Pancreas (tissue), 10 donors: ENCODE data around the gene DTNB. TPM values are rescaled to one million over a fixed set of nuclear protein-coding genes. Genes with fewer than 3 reads are reported as not detected.

Source experiments
- ATAC-seq, 4 donors: fragments of 200-7000 bp; cut with Tn5 transposase; one replicate each; pipeline versions ENCODE4 v1.8.0 to v1.9.1; 2020; ENCODE audit warnings: mild to moderate bottlenecking in 4 of 4, moderate library complexity in 4 of 4
- DNase-seq, 6 donors: peaks; one replicate each; pipeline ENCODE4 v3.0.0-alpha.2; 2020
- FAIRE-seq: peaks from 2 replicates; lab custom pipeline; 2012; peaks lifted over from hg19 to GRCh38; lab: Jason Lieb, UNC
- H3K27ac ChIP-seq, 4 donors: fragments of 200-600 bp; sonication (generic); 1 replicate in 3 of 4; 2 replicates in 1 of 4; pipeline versions ENCODE4 v1.5.0 to v1.8.0; 2020
- H3K27me3 ChIP-seq, 4 donors: fragments of 200-600 bp; one replicate each; pipeline ENCODE4 v1.8.0; 2021
- H3K36me3 ChIP-seq, 3 donors: fragments of 200-600 bp; sonication (generic) in 1 of 3; one replicate each; pipeline versions ENCODE4 v1.5.0 to v1.8.0; 2020 to 2021
- H3K4me1 ChIP-seq, 3 donors: fragments of 200-600 bp; one replicate each; pipeline ENCODE4 v1.8.0; 2021
- H3K4me3 ChIP-seq, 4 donors: fragments of 200-600 bp; sonication (generic) in 2 of 4; one replicate each; pipeline versions ENCODE4 v1.5.0 to v1.8.0; 2020 to 2021
- H3K9me3 ChIP-seq, 4 donors: fragments of 200-600 bp; one replicate each; pipeline ENCODE4 v1.8.0; 2021
- CTCF ChIP-seq, 4 donors: fragments of 200-600 bp; sonication (generic) in 3 of 4; IDR thresholded peaks; one replicate each; pipeline versions ENCODE4 v1.5.0 to v1.8.0; 2021; ENCODE audit warnings: antibody characterized with exemption in 4 of 4
- WGBS, 2 donors: extraction: QIAGEN DNeasy Blood & Tissue Kit; methylation state at CpG; one replicate each; pipeline ENCODE4 v1.1.7; 2013; 5-methylcytosine and 5-hydroxymethylcytosine counted together
- intact Hi-C, 3 donors: fragments of 100-400 bp; cut with DNase I; formaldehyde crosslinking; loops; one replicate each; pipeline versions ENCODE4 v1.11.1 to v1.14.2; 2022
- polyA plus RNA-seq, 2 donors: library from polyadenylated mRNA; stranded (reverse); fragments of 200-250 nt; gene quantifications; one replicate each; pipeline ENCODE4 v1.2.3, GENCODE V29; 2013
- total RNA-seq, 6 donors: library from RNA; stranded (reverse); fragmentation: NEBNext Ultra II Directional in 4 of 6; extraction: Animal tissue kit (Norgen Biotek cat#: 25700) in 4 of 6; gene quantifications; one replicate each; pipeline versions ENCODE4 v1.2.1 to v1.2.4, GENCODE V29; 2021 to 2023
- donor health status: healthy with polysubstance abuse.
- donor health status: DM: no; HTN: no; CAD: no; lungs with moderate emphysema.
- donor health status: DM: no; HTN: no; CAD: no.
- donor health status: control.
- donor health status: control.
- donor health status: Bipolar disorder and iron deficiency.
- donor health status: DM: yes; HTN: yes; CAD: no.
- donor health status: DM: no; HTN: no; CAD: no.
- donor health status: DM: no; HTN: no; CAD: no.
- donor health status: DM: yes; HTN: yes; CAD: no.

The DTNB gene
- total RNA-seq (10 to 100 TPM; 10.8 to 17.0 (median 14.0) TPM), polyA plus RNA-seq (10 to 100 TPM; 24.1 to 27.8 TPM)

DNA sequence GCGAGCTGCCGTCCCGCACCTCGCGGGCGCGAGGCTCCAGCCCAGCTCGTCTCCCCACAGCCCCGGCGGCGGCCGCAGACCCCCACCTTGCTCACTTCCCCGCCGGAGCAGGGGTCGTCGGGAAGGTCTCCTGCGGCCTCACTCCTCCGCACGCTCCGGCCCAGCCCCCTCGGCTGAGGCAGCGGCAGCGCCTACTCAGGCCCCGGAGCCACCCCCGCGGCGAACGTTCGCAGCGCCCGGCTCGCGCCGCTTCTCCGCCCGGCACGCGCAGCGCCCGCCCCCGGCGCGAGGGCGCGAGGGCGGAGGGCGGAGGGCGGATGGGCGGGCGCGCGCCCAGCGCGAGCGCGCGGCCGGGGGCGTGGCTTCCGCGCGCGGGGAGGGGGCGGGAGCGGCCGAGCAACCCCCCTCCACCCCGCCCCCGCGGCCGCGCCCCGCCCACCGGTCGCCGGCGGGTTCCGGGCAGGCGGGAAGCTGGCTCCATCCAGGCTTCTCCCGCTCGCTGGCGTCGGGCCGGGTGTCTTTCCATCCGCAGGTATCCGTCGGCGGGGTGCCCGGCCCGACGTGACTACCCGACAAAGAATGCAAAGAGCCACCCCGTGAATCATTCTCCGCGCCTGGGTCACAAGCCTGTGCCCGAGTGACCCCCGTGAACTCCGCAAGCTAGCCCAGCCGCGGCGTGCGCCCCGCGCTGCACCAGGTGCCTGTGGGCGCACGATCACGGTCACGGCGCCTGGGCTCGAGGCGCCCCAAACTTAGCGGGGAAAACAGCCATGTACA, at the start of gene DTNB:
Gene DTNB, minus strand, starts transcription at position 278 of the 777 bp plus-strand sequence. CDS start 20,917 bp downstream, outside the sequence.
- DNase-seq (peak; percentile 80 to 94 (median 88)), FAIRE-seq (no peak), ATAC-seq (peak; percentile 82 to 91 (median 87))
- Histone ChIP-seq H3K27me3 (no peaks in the 10 kb centered on the region), H3K9me3 (no peaks in the 10 kb centered on the region), H3K4me3 (peak within 1 kb of the TSS; percentile 84 to 96 (median 89)), H3K36me3 (no peaks in the 10 kb centered on the region), H3K27ac (peak within 1 kb of the TSS; percentile 55 to 87 (median 75)), H3K4me1 (peaks cover 9 to 14% (median 10%) of the 10 kb centered on the region in 3 donors)
- WGBS, 2 donors = 1 to 2% methylated on average over 66 to 111 of the region's 111 CpGs
- intact Hi-C loops = no loop called here
- TF ChIP-seq CTCF (IDR thresholded peaks at IDR 0.05) = no peak

GRCh38 chr2:25722224-25722623, 48.8 kb upstream of the DTNB start:
- no peaks in the 10 kb centered on the region for H3K9me3 ChIP-seq
- ATAC-seq (no peak), DNase-seq (no peak), FAIRE-seq (no peak)
- H3K36me3 ChIP-seq = no peaks in the 10 kb centered on the region
- TF ChIP-seq CTCF (IDR thresholded peaks at IDR 0.05) = no peak
- intact Hi-C loops = no loop called here
- H3K4me1 ChIP-seq = peaks cover 0 to 7% (median 0%) of the 10 kb centered on the region in 3 donors
- 86 to 87% methylated on average over 3 of the region's 3 CpGs for WGBS, 2 donors
- no peak overlapping the region for H3K27ac ChIP-seq
- no peak overlapping the region for H3K4me3 ChIP-seq
- no peaks in the 10 kb centered on the region for H3K27me3 ChIP-seq

- Histone ChIP-seq H3K4me1 (peaks cover 0 to 7% (median 0%) of the 10 kb centered on the region in 3 donors), H3K4me3 (no peak overlapping the region), H3K9me3 (no peaks in the 10 kb centered on the region), H3K27me3 (no peaks in the 10 kb centered on the region), H3K27ac (no peak overlapping the region), H3K36me3 (no peaks in the 10 kb centered on the region)
- intact Hi-C loops = no loop called here
- no peak for TF ChIP-seq CTCF (IDR thresholded peaks at IDR 0.05)
- DNase-seq (no peak), FAIRE-seq (no peak), ATAC-seq (no peak)
- 88 to 91% methylated on average over 1 of the region's 1 CpG for WGBS, 2 donors
Observed at GRCh38 chr2:25720575-25720974, 47.2 kb upstream of the DTNB start.

- no peak for FAIRE-seq
- 89 to 95% methylated on average over 1 of the region's 1 CpG for WGBS, 2 donors
Observed at GRCh38 chr2:25714740-25715139, 41.4 kb upstream of the DTNB start.

More at GRCh38 chr2:25714740-25715139, 41.4 kb upstream of the DTNB start:
- Histone ChIP-seq H3K4me3 (no peak overlapping the region), H3K36me3 (no peaks in the 10 kb centered on the region), H3K27ac (no peak overlapping the region), H3K27me3 (no peaks in the 10 kb centered on the region), H3K9me3 (no peaks in the 10 kb centered on the region), H3K4me1 (no peaks in the 10 kb centered on the region)
- intact Hi-C loops = no loop called here
- DNase-seq = no peak
- TF ChIP-seq CTCF (IDR thresholded peaks at IDR 0.05) = no peak
- no peak for ATAC-seq
